Chondrocyte (in vitro differentiated cells): ENCODE results near the gene WFS1. TPM values are rescaled to one million over a fixed set of nuclear protein-coding genes. Genes with fewer than 3 reads are reported as not detected.

Experiments
- DNase-seq: peaks from one replicate; pipeline ENCODE4 v3.0.0; 2021; ENCODE audit warnings: mixed read lengths, low spot score
- H3K27ac Mint-ChIP-seq: one replicate; pipeline ENCODE4 v1.8.0; 2021; ENCODE audit warnings: mild to moderate bottlenecking, moderate library complexity, mixed read lengths; ENCODE audit not compliant: unreplicated experiment
- H3K27me3 Mint-ChIP-seq: 2 replicates; pipeline ENCODE4 v1.8.0; 2021; ENCODE audit warnings: low read depth, mixed read lengths
- H3K36me3 Mint-ChIP-seq: 2 replicates; pipeline ENCODE4 v1.8.0; 2021; ENCODE audit warnings: low read depth, mixed read lengths
- H3K4me1 Mint-ChIP-seq: 2 replicates; pipeline ENCODE4 v1.8.0; 2021; ENCODE audit warnings: low read depth, mild to moderate bottlenecking, mixed read lengths
- H3K4me3 Mint-ChIP-seq: one replicate; pipeline ENCODE4 v1.8.0; 2021; ENCODE audit warnings: mild to moderate bottlenecking, moderate library complexity, mixed read lengths; ENCODE audit not compliant: unreplicated experiment
- H3K9me3 Mint-ChIP-seq: 2 replicates; pipeline ENCODE4 v1.8.0; 2021; ENCODE audit warnings: low read depth, mixed read lengths
- total RNA-seq: library from RNA; stranded (reverse); gene quantifications from 3 replicates; pipeline ENCODE4 v1.2.1, GENCODE V29; 2021
- TF ChIP-seq, protein P1 (sequence below): fragments of 200-600 bp; sonication (generic); IDR thresholded peaks from 2 replicates; pipeline ENCODE4 v1.5.0; 2021; ENCODE audit warnings: antibody characterized with exemption, mild to moderate bottlenecking, moderate library complexity

Gene WFS1
- total RNA-seq, 1 donor from 2014 or later: 54.6 TPM

- TF ChIP-seq, protein P1, sequence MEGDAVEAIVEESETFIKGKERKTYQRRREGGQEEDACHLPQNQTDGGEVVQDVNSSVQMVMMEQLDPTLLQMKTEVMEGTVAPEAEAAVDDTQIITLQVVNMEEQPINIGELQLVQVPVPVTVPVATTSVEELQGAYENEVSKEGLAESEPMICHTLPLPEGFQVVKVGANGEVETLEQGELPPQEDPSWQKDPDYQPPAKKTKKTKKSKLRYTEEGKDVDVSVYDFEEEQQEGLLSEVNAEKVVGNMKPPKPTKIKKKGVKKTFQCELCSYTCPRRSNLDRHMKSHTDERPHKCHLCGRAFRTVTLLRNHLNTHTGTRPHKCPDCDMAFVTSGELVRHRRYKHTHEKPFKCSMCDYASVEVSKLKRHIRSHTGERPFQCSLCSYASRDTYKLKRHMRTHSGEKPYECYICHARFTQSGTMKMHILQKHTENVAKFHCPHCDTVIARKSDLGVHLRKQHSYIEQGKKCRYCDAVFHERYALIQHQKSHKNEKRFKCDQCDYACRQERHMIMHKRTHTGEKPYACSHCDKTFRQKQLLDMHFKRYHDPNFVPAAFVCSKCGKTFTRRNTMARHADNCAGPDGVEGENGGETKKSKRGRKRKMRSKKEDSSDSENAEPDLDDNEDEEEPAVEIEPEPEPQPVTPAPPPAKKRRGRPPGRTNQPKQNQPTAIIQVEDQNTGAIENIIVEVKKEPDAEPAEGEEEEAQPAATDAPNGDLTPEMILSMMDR: no peak
- Mint-ChIP-seq H3K9me3 (no peaks in the 10 kb centered on the region), H3K36me3 (no peaks in the 10 kb centered on the region), H3K27ac (peak overlapping the region; percentile 37), H3K27me3 (peaks cover 35% of the 10 kb centered on the region), H3K4me3 (no peak overlapping the region), H3K4me1 (peaks cover 10% of the 10 kb centered on the region)
- DNase-seq: peak; percentile 41
Measured at GRCh38 chr4:6257247-6258025, 12.2 kb upstream of the WFS1 start.

DNA sequence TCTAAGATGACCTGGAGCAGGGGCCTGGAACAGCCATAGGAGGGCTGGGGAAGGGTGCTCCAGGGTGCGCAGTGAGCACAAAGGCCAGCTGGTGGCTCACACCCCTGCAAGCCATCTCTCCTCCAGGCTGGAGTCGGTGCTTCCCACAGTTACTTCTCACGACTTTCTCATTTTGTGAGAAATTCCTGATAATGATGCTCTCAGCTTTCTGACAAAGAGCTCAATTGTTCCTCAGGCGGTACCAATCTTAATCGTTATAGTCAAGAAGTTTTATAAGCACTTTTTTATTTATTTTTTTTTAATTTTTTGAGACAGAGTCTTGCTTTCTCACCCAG, 11.7 kb upstream of the WFS1 start:
- peaks cover 37% of the 10 kb centered on the region for H3K27me3 Mint-ChIP-seq
- no peak overlapping the region for H3K27ac Mint-ChIP-seq
- TF ChIP-seq, protein P1: no peak
- no peaks in the 10 kb centered on the region for H3K9me3 Mint-ChIP-seq
- peaks cover 10% of the 10 kb centered on the region for H3K4me1 Mint-ChIP-seq
- peak; percentile 61 for DNase-seq
- H3K4me3 Mint-ChIP-seq: no peak overlapping the region
- no peaks in the 10 kb centered on the region for H3K36me3 Mint-ChIP-seq

DNA sequence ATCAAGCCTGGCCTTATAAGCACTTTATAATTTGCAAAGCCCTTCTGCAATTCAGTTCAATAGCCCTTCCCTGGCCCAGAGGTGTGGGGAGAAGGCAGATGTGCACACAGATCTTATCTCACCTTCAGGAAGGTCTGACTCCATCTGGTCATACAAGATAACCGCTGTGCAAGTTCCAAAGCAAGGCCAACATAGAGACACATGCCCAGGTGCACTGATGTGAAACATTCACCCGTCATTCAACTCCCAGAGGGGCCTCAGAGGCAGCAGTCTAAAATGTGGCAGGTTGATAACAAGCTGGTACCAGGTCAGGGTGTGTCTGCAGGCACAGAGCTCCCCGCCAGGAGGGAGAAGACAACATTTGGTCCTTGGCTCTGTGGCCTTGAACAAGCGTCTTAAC, 10.9 kb upstream of the WFS1 start:
- no peaks in the 10 kb centered on the region for H3K9me3 Mint-ChIP-seq
- H3K27ac Mint-ChIP-seq: no peak overlapping the region
- no peak overlapping the region for H3K4me3 Mint-ChIP-seq
- H3K4me1 Mint-ChIP-seq: peaks cover 10% of the 10 kb centered on the region
- peaks cover 34% of the 10 kb centered on the region for H3K27me3 Mint-ChIP-seq
- TF ChIP-seq, protein P1: no peak
- no peaks in the 10 kb centered on the region for H3K36me3 Mint-ChIP-seq
- DNase-seq: peak; percentile 4

GRCh38 chr4:6259886-6260285, 9.8 kb upstream of the WFS1 start:
- Mint-ChIP-seq H3K27ac (no peak overlapping the region), H3K36me3 (no peaks in the 10 kb centered on the region), H3K4me3 (no peak overlapping the region), H3K27me3 (peaks cover 29% of the 10 kb centered on the region), H3K9me3 (no peaks in the 10 kb centered on the region), H3K4me1 (peaks cover 10% of the 10 kb centered on the region)
- DNase-seq: peak; percentile 42
- TF ChIP-seq, protein P1: no peak

DNA sequence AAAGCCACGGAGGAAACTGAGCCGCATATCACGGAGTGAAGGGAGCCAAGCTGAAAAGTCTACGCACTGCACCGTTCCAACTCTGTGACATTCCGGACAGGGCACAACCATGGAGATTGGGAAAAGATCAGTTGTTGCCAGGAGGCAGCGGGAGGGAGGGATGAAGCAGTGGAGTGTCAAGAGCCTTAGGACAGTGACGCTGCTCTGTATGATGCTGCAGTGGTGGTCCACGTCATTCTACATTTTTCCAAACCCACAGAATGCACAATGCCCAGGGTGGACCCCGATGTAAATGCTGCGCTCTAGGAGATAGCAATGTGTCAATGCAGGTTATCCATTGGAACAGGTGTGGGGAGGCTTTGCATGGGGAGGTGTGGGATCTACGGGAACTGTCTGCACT, 7.5 kb upstream of the WFS1 start:
- H3K4me1 Mint-ChIP-seq: peaks cover 7% of the 10 kb centered on the region
- H3K4me3 Mint-ChIP-seq: no peak overlapping the region
- no peaks in the 10 kb centered on the region for H3K9me3 Mint-ChIP-seq
- no peaks in the 10 kb centered on the region for H3K36me3 Mint-ChIP-seq
- H3K27ac Mint-ChIP-seq: no peak overlapping the region
- TF ChIP-seq, protein P1: no peak
- DNase-seq: peak; percentile 33
- H3K27me3 Mint-ChIP-seq: peaks cover 25% of the 10 kb centered on the region
